IPS-18c (cell line): Measurements from ENCODE around the gene AGAP1.
"Not testable (repeated sequence)": the region's sequence is repeated elsewhere in the genome, so short reads cannot be mapped to it uniquely, and the experiment has no call there.

Source experiments
- H3K4me3 ChIP-seq: 2 replicates; pipeline ENCODE4 v1.7.0; 2013; ENCODE audit warnings: low read depth, mild to moderate bottlenecking, low read length, moderate library complexity; ENCODE audit not compliant: insufficient read depth
- H3K9me3 ChIP-seq: one replicate; pipeline ENCODE4 v1.6.1; 2013; ENCODE audit warnings: mild to moderate bottlenecking, low read length, moderate library complexity; ENCODE audit not compliant: control insufficient read depth, insufficient read depth

AGAP1 gene

GRCh38 chr2:236127010-236127409, 633.2 kb downstream of the AGAP1 start:
- no peak overlapping the region for H3K4me3 ChIP-seq

GRCh38 chr2:236128321-236128720, 634.5 kb downstream of the AGAP1 start:
- Histone ChIP-seq H3K9me3 (no peaks in the 10 kb centered on the region), H3K4me3 (no peak overlapping the region)

More at GRCh38 chr2:236127010-236127409, 633.2 kb downstream of the AGAP1 start:
- no peaks in the 10 kb centered on the region for H3K9me3 ChIP-seq

DNA sequence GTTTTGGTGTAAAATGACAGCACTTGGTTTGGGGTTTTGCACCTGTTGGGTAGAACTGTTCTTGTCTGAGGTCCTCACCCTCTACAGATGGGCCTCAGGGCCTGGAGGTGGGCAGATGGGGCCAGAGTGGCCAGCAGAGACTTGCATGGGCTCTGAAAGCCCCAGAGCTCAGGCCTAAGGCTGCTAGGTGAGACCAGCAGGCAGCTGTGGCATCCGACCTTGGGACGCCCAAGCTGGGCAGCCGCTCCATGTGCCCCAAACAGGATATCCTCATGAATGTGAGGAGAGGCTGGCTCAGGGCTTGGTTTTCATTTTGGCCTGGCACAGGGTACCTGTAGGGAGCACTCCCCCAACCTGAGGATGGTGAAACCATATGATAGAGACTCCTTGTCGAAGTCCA, 636.1 kb downstream of the AGAP1 start:
- Histone ChIP-seq H3K9me3 (no peaks in the 10 kb centered on the region), H3K4me3 (no peak overlapping the region)

- H3K9me3 ChIP-seq: no peaks in the 10 kb centered on the region
- no peak overlapping the region for H3K4me3 ChIP-seq
Measured at GRCh38 chr2:236130349-236130998, 636.6 kb downstream of the AGAP1 start.

DNA sequence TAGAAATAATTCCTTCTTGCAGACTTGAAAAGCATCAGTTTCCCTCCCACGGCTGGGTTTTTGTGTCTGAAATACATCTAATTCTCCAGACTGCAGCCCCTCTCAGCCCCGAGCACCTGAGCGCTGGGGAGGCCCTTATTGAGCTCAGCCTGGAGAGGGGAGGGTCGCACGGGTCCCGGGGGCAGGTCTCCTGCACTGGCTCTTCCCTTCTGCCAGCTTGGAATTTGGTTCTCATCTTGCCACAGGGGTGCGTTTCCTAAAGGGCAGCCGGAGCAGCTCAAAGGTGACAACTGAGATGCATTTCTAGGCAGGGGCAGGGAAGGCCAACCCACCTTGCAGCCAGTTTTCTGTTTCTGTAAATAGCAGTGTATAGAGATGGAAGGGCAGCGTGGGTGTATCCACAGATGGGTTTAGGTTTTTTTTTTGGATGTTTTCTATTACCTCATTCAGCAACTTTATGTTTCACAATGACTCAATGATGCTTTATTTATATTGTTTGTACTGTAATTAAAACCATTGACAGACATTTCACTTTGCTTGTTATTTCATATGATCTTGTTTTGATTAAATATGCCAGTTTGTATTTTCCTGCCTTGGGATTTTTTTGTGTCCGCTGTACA, 637.3 kb downstream of the AGAP1 start:
- H3K4me3 ChIP-seq: no peak overlapping the region; the same call in 1 of the 2 replicates

GRCh38 chr2:236133410-236134012, 639.7 kb downstream of the AGAP1 start:
- no peak overlapping the region for H3K4me3 ChIP-seq
- H3K9me3 ChIP-seq: no peaks in the 10 kb centered on the region

More for the DNA sequence above, 637.3 kb downstream of the AGAP1 start:
- H3K9me3 ChIP-seq: no peaks in the 10 kb centered on the region

GRCh38 chr2:236136538-236136937, 642.7 kb downstream of the AGAP1 start:
- Histone ChIP-seq H3K9me3 (no peaks in the 10 kb centered on the region), H3K4me3 (no peak overlapping the region)

GRCh38 chr2:236137066-236137465, 643.2 kb downstream of the AGAP1 start:
- H3K4me3 ChIP-seq: no peak overlapping the region
- H3K9me3 ChIP-seq: no peaks in the 10 kb centered on the region

DNA sequence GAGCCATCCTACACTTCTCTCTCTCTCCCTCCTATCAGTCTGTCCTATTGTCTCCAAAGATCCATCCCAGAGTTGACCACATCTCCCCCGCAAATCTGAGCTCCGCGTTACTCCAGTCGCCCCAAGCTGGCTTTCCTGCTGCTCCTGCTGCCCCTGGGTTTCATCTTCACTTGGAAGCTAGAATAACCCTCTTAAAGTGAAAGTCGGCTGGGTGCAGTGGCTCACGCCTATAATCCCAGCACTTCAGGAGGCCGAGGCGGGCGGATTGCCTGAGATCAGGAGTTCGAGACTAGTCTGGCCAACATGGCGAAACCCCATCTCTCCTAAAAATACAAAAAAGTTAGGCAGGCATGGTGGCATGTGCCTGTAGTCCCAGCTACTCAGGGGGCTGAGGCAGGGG, 647.8 kb downstream of the AGAP1 start:
- not testable (repeated sequence) for H3K9me3 ChIP-seq, H3K4me3 ChIP-seq

DNA sequence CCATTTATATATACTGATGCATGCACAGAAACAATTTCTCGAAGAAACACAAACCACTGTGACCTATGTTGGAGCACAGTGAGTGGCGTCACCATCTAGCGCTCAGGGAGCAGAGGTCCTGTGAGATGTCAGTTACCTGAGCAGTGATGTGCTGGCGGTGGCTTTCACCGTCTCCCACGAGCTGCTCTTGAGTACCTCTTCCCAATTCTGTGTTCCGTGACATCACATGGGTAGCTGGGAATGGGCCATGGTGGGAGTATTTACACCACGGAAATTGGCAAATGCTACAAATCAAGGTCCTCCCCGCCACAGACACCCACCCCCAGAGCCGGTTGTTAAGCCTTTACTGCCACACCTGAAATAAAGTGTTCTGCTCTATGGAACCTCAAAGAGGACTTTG, 650.0 kb downstream of the AGAP1 start:
- H3K9me3 ChIP-seq: no peaks in the 10 kb centered on the region
- no peak overlapping the region for H3K4me3 ChIP-seq

GRCh38 chr2:236146436-236146835, 652.6 kb downstream of the AGAP1 start:
- Histone ChIP-seq H3K4me3 (no peak overlapping the region), H3K9me3 (no peaks in the 10 kb centered on the region)

- Histone ChIP-seq H3K4me3 (no peak overlapping the region), H3K9me3 (peaks cover 3% of the 10 kb centered on the region)
Measured at GRCh38 chr2:236155406-236155805, 661.6 kb downstream of the AGAP1 start.

GRCh38 chr2:236156095-236156859, 662.4 kb downstream of the AGAP1 start:
- Histone ChIP-seq H3K9me3 (peaks cover 3% of the 10 kb centered on the region), H3K4me3 (no peak overlapping the region)

- H3K9me3 ChIP-seq: peaks cover 5% of the 10 kb centered on the region
- H3K4me3 ChIP-seq: no peak overlapping the region
Measured at GRCh38 chr2:236156860-236157194, 663.0 kb downstream of the AGAP1 start.

DNA sequence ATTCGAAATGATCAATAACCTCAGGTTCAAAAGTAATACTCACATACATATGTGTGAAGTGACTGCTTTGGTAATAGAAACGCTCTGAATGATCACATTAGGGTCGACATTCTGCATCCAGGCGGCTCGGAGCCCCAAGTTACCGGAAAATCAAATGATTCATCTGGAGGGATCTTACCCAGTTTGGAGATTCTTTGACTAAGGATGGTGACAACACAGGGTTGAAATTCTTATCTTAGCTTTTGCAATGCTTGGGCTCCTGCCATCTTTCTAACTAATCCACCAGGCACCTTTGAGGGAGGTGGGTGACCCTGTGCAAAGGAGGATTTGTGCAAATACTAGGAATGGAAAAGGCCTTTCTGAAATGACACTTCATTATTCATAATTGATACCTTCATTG, 663.5 kb downstream of the AGAP1 start:
- Histone ChIP-seq H3K9me3 (peaks cover 5% of the 10 kb centered on the region), H3K4me3 (no peak overlapping the region)

GRCh38 chr2:236157815-236158498, 664.1 kb downstream of the AGAP1 start:
- Histone ChIP-seq H3K9me3 (peaks cover 5% of the 10 kb centered on the region), H3K4me3 (no peak overlapping the region)

DNA sequence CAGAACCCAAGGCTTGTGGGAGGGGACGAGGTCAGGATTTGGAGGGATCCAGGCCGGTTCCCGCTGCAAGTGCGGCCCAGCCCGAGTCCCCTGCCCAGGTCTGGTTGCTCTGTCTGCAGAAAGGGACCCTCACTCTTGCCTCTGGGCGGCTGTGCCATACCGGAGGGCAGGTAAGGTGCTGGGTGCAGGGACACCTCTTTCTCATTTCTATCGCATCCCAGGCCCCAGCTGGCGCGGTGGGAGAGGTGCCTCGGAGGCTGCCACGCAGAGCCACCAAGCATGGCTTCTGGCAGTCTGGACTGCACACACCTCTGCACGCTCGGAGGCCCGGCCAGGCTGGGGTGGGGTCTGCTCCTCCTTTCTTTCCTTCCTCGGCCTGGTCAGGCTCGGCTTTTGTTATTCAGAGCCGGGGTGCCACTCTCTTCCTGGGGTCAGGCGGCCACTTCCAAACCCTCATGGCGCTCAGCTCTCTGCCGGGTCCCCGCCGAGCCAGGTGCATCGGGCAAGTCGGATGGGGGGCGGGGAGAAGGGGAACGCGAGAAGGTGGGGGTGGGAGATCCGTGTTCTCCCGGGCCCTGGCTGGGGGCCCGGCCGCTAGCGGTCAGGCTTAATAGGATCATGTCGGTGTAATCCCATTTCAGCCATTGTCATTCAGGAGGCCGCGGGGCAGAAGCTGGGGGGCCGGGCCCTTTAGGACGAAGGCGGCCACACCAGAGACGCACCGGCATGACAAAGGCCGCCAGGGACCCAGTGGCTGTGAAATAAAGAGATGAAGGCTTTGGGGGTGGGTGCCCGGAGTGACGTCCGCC, 665.3 kb downstream of the AGAP1 start:
- Histone ChIP-seq H3K4me3 (peak overlapping the region; percentile 31), H3K9me3 (peaks cover 5% of the 10 kb centered on the region)
